Measurements from ENCODE around the gene ALG14.

DNA sequence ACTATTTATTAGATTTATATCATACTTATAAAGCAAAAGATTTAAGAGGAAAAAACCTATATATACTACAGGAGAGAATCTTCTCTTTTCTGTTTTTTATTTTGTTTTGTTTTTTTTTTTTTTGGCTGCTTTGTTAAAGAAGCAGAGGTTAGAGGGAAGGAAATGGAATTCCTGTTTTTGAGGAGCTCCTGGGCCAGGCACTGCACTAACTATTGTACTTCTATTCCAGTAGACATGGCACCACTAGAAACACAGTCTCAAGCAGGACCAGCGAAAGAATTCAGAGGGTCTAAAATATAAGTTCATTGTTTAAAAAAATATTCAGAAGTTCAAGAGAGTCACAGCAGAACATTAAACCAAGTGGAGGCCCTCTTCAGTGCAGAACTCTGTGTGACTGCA lies 91.2 kb downstream of the ALG14 start:
- no peak for TF ChIP-seq CTCF (IDR thresholded peaks at IDR 0.05)
- TF ChIP-seq EZH2 (IDR thresholded peaks at IDR 0.05; ENCODE audit: borderline replicate concordance, insufficient read depth, low read depth, low read length, poor library complexity, severe bottlenecking): no peak
